NT2/D1 (cell line): Measurements from ENCODE around the gene NKD1.

Experiments used
- DNase-seq: peaks from one replicate; pipeline ENCODE4 v3.0.0-alpha.2; 2011; ENCODE audit warnings: low read depth, low spot score
- H3K27me3 ChIP-seq: 2 replicates; pipeline ENCODE4 v1.6.0; 2011; ENCODE audit warnings: mild to moderate bottlenecking; ENCODE audit not compliant: insufficient read length, insufficient read depth
- H3K36me3 ChIP-seq: 2 replicates; pipeline ENCODE4 v1.6.1; 2011; ENCODE audit warnings: mild to moderate bottlenecking, low read length, mixed read lengths; ENCODE audit not compliant: insufficient read depth, insufficient read length
- H3K4me1 ChIP-seq: 2 replicates; pipeline ENCODE4 v1.5.1; 2011; ENCODE audit not compliant: insufficient read depth, insufficient read length
- H3K4me3 ChIP-seq: 2 replicates; pipeline ENCODE4 v1.5.1; 2011; ENCODE audit warnings: low read depth; ENCODE audit not compliant: insufficient read length
- H3K9ac ChIP-seq: 2 replicates; pipeline ENCODE4 v1.6.0; 2011; ENCODE audit warnings: low read depth; ENCODE audit not compliant: insufficient read length
- H3K9me3 ChIP-seq: 2 replicates; pipeline ENCODE4 v1.5.1; 2011; ENCODE audit warnings: mild to moderate bottlenecking, low read length; ENCODE audit not compliant: insufficient read depth
- SUZ12 ChIP-seq: IDR thresholded peaks from 2 replicates; pipeline ENCODE4 v1.6.1; 2011; ENCODE audit not compliant: insufficient read length, insufficient read depth; ENCODE audit errors: extremely low read depth
- YY1 ChIP-seq: IDR thresholded peaks from 2 replicates; pipeline ENCODE4 v1.6.1; 2011; ENCODE audit not compliant: insufficient read length, insufficient read depth
- ZNF274 ChIP-seq: IDR thresholded peaks from 2 replicates; pipeline ENCODE4 v1.6.1; 2011; ENCODE audit warnings: mild to moderate bottlenecking, low read depth, low read length

The NKD1 gene

GRCh38 chr16:50515218-50515617 is 33.0 kb upstream of the NKD1 start:
- Histone ChIP-seq H3K9me3 (peaks cover 55% of the 10 kb centered on the region), H3K36me3 (no peaks in the 10 kb centered on the region), H3K27me3 (no peaks in the 10 kb centered on the region), H3K4me3 (no peak overlapping the region), H3K4me1 (no peaks in the 10 kb centered on the region), H3K9ac (no peak overlapping the region)
- DNase-seq = no peak
- TF ChIP-seq ZNF274 = no peak
- no peak for TF ChIP-seq YY1
- no peak for TF ChIP-seq SUZ12

GRCh38 chr16:50516401-50516800 is 31.8 kb upstream of the NKD1 start:
- H3K27me3 ChIP-seq = no peaks in the 10 kb centered on the region
- no peaks in the 10 kb centered on the region for H3K36me3 ChIP-seq
- no peak for TF ChIP-seq SUZ12
- TF ChIP-seq ZNF274 = no peak
- no peak for TF ChIP-seq YY1
- peaks cover 5% of the 10 kb centered on the region for H3K4me1 ChIP-seq
- peaks cover 55% of the 10 kb centered on the region for H3K9me3 ChIP-seq
- no peak overlapping the region for H3K4me3 ChIP-seq
- no peak overlapping the region for H3K9ac ChIP-seq
- no peak for DNase-seq

GRCh38 chr16:50516890-50517289 is 31.3 kb upstream of the NKD1 start:
- Histone ChIP-seq H3K36me3 (no peaks in the 10 kb centered on the region), H3K4me1 (peaks cover 10% of the 10 kb centered on the region), H3K9ac (no peak overlapping the region), H3K9me3 (peaks cover 55% of the 10 kb centered on the region), H3K4me3 (no peak overlapping the region), H3K27me3 (no peaks in the 10 kb centered on the region)
- TF ChIP-seq ZNF274 (no peak), YY1 (no peak), SUZ12 (no peak)
- no peak for DNase-seq

GRCh38 chr16:50517450-50518252 is 30.5 kb upstream of the NKD1 start:
- no peak overlapping the region for H3K9ac ChIP-seq
- peaks cover 10% of the 10 kb centered on the region for H3K4me1 ChIP-seq
- TF ChIP-seq ZNF274 (no peak), SUZ12 (no peak), YY1 (no peak)
- no peak overlapping the region for H3K4me3 ChIP-seq
- DNase-seq = no peak
- H3K27me3 ChIP-seq = no peaks in the 10 kb centered on the region
- peaks cover 49% of the 10 kb centered on the region for H3K9me3 ChIP-seq
- H3K36me3 ChIP-seq = no peaks in the 10 kb centered on the region

- Histone ChIP-seq H3K36me3 (no peaks in the 10 kb centered on the region), H3K27me3 (no peaks in the 10 kb centered on the region), H3K4me1 (peaks cover 10% of the 10 kb centered on the region), H3K9ac (no peak overlapping the region), H3K9me3 (peaks cover 37% of the 10 kb centered on the region), H3K4me3 (no peak overlapping the region)
- no peak for DNase-seq
- TF ChIP-seq SUZ12 (no peak), ZNF274 (no peak), YY1 (no peak)
Observed at GRCh38 chr16:50519001-50519400, 29.2 kb upstream of the NKD1 start.

- peaks cover 33% of the 10 kb centered on the region for H3K9me3 ChIP-seq
- no peak overlapping the region for H3K4me3 ChIP-seq
- TF ChIP-seq SUZ12 (no peak), ZNF274 (no peak), YY1 (no peak)
- no peaks in the 10 kb centered on the region for H3K36me3 ChIP-seq
- no peaks in the 10 kb centered on the region for H3K27me3 ChIP-seq
- H3K4me1 ChIP-seq = peaks cover 10% of the 10 kb centered on the region
- no peak overlapping the region for H3K9ac ChIP-seq
- DNase-seq = no peak
Observed at GRCh38 chr16:50519602-50520001, 28.6 kb upstream of the NKD1 start.

GRCh38 chr16:50520451-50521245 is 27.5 kb upstream of the NKD1 start:
- DNase-seq = no peak
- no peak overlapping the region for H3K9ac ChIP-seq
- H3K9me3 ChIP-seq = peaks cover 22% of the 10 kb centered on the region
- no peak overlapping the region for H3K4me3 ChIP-seq
- peaks cover 10% of the 10 kb centered on the region for H3K4me1 ChIP-seq
- H3K36me3 ChIP-seq = no peaks in the 10 kb centered on the region
- no peaks in the 10 kb centered on the region for H3K27me3 ChIP-seq
- TF ChIP-seq SUZ12 = no peak
